ENCODE measurements around the gene KCP.

The KCP gene

GRCh38 chr7:128827248-128827958 is 83.1 kb downstream of the KCP start:
- Histone ChIP-seq H3K27me3 (peaks cover 59% of the 10 kb centered on the region), H3K27ac (no peak overlapping the region), H3K4me1 (ENCODE audit: control insufficient read depth in 1 of 2, insufficient read depth in 1 of 2, low read depth in 1 of 2, low read length in 1 of 2) (peaks cover 8 to 16% of the 10 kb centered on the region in 2 experiments), H3K4me3 (ENCODE audit: low read depth in 1 of 2, low read length in 1 of 2) (no peak overlapping the region), H3K9me3 (no peaks in the 10 kb centered on the region), H3K36me3 (no peaks in the 10 kb centered on the region)
- TF ChIP-seq CTCF (IDR thresholded peaks at IDR 0.05): no peak

GRCh38 chr7:128826916-128827247 is 83.6 kb downstream of the KCP start:
- Histone ChIP-seq H3K4me3 (ENCODE audit: low read depth in 1 of 2, low read length in 1 of 2) (no peak overlapping the region), H3K9me3 (no peaks in the 10 kb centered on the region), H3K27ac (no peak overlapping the region), H3K4me1 (ENCODE audit: control insufficient read depth in 1 of 2, insufficient read depth in 1 of 2, low read depth in 1 of 2, low read length in 1 of 2) (peaks cover 8 to 16% of the 10 kb centered on the region in 2 experiments), H3K36me3 (no peaks in the 10 kb centered on the region), H3K27me3 (peaks cover 54% of the 10 kb centered on the region)
- TF ChIP-seq CTCF (IDR thresholded peaks at IDR 0.05): no peak

Data from neutrophil (primary cell).